G401 (cell line): ENCODE measurements around the gene VIPR1. TPM values are rescaled to one million over a fixed set of nuclear protein-coding genes. Genes with fewer than 3 reads are reported as not detected.

Experiments used
- DNase-seq: peaks from one replicate; pipeline ENCODE4 v3.0.0-alpha.2; 2015; ENCODE audit warnings: low spot score
- in situ Hi-C: cut with HindIII; loops from 2 replicates; pipeline ENCODE4 v1.10.0; 2016; ENCODE audit warnings: low sequenced_read_pairs, mixed read lengths
- total RNA-seq: library from RNA; depleted of rRNA; stranded (reverse); fragments of >200 nt; shearing (Covaris generic); gene quantifications from 2 replicates; pipeline ENCODE4 v1.2.3, GENCODE V29; 2014; rRNA removed

The VIPR1 gene, protein sequence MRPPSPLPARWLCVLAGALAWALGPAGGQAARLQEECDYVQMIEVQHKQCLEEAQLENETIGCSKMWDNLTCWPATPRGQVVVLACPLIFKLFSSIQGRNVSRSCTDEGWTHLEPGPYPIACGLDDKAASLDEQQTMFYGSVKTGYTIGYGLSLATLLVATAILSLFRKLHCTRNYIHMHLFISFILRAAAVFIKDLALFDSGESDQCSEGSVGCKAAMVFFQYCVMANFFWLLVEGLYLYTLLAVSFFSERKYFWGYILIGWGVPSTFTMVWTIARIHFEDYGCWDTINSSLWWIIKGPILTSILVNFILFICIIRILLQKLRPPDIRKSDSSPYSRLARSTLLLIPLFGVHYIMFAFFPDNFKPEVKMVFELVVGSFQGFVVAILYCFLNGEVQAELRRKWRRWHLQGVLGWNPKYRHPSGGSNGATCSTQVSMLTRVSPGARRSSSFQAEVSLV
- 0.14 TPM in 1 of 2 replicates, not detected in the other for total RNA-seq

DNA sequence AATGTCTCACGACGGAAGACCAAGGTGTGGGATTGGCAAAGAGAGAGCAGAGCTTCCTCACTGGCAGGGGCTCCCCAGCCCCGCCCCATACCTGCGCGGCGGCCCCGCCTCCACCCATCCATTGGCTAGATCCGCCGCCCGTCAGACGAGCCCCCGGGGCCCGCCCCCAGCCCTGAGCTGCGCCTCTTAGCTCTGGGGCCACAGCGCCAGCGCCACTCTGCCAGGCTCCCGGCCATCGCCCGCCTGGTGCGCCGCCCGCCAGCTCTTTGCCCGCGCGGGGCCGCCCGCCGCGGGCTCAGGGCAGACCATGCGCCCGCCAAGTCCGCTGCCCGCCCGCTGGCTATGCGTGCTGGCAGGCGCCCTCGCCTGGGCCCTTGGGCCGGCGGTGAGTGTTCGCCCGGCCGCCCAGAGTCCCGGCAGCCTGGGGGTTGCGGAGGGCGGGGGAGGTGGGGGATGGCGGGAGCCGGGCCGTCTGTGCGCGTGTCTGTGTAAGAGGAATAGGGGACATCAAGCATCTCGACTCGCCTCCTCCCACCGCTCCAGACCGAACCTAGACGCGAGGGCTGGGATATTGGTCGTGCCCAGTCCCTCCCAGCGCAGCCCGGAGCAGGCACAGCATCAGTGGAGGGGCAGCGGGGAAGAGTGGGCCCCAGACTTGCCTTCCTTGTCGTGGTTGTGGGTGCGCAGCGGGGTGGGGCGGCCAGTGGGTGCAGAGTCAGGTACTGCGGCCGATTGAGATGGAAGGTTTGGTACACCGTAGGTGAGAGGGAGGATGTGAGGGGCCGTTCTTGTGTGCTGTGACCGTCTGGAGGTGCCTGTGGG, at the start of gene VIPR1:
Gene VIPR1 (plus strand): TSS at position 215 of the 822 bp plus-strand sequence. CDS start 93 bp downstream, at position 308.
- in situ Hi-C loops = no loop called here
- peak; percentile 95 for DNase-seq

DNA sequence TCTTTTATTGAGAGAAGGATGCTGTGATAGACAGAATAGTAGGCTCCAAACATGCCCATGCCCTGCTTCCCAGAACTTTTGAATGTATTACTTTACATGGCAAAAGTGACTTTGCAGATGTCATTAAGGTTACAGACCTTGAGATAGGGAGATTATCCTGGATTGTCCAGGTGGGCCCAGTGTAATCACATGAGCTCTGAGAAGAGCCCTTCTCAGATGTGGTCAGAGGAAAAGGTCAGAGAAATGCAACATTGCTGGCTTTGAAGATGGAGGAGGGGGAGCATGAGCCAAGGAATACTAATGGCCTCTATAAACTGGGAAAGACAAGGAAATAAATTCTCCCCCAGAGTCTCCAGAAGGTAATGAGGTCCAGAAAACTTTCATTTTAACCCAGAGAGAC, 46.2 kb upstream of the VIPR1 start:
- DNase-seq = no peak
- in situ Hi-C loops = no loop called here

DNA sequence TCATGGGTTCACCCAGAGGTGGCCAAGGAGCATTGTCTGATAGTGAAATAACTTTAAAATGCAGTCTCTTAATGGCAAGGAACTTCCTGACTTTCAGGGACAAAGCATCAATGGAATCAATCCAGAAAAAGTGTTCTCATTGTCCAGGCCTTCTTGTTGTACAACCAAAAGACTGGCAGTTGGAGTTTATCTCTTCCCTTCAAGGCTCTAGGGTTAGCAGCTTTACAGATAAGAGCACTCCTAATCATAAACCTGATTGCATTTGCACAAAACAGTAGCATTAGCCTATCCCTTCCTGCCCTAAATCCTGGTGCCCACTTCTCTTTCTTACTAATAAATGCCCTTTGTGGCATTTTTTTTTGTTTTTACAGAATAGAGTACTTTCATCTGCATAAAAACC, 43.3 kb upstream of the VIPR1 start:
- DNase-seq = no peak
- in situ Hi-C loops = no loop called here

DNA sequence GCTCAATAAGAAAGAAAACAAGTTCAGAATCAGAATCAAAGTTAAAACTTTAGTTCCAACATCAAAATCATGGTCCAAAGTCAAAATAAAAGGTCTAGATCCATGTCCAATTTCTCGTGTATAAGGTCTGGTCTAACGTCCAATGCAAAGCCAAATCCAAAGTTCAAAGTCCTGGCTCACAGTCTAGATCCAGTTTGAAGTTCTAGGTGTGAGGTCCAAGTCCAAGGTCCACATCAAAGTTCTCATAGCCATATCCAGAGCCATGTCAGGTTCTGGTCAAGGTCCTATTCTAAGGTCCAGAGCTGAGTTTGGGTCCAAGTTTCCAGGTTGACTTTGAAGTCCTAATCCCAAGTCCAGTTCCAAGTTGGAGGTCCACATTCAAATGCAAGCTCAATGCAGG, 40.7 kb upstream of the VIPR1 start:
- in situ Hi-C loops = no loop called here
- no peak for DNase-seq

DNA sequence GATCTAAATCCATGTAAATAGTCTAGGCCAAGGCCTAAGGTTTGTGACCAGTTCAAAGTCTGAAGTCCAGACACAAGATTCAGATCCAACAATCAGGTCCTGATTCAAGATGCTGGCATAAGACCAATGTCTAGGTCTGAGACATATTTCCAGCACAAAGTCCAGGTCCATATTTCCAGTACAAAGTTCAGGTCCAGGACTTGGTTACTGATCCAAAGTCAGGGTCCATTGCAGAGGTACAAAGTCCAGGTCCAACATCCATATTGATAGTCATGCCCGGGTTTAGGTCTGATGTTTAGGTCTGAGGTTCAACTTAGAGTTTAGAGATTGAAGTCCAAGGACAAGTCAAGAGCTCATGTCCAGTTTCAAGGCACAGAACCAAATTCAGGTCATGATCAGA, 39.4 kb upstream of the VIPR1 start:
- in situ Hi-C loops = no loop called here
- DNase-seq = no peak

DNA sequence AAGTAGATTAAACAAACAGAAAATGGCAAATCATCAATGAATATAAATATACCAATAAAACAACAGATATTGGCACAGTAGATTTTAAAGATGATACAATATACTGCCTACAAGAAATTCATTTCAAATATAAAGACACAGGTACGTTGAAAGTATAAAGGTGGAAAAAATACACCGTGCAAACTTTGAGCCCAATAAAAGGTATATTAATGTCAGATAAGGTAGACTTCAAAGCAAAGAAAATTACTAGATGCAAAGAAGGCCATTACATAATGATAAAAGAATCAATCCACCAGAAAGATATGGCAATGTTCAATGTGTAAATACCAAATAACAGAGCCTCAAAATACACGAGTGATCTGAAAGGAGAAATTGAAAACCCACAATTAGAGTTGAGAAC, 34.3 kb upstream of the VIPR1 start:
- DNase-seq = no peak
- in situ Hi-C loops = no loop called here

DNA sequence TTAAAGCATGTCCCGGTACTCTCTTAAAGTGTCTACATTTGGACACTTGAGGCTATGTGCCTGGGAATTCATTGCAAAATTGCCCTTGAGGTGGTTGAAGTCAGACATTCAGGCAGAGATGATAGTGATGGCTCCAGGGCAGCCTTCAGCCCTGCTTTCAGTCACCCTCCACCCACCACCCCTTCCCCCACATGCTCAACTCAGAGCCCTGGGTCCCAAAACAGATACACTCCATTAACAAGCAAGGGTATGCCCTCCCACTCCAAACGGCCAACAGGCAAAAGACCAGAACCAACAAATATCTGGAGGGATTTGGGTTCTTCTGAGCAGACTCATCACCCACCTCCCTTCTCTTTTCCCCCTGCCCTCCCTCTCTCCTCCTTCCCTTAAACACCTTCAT, 29.9 kb upstream of the VIPR1 start:
- in situ Hi-C loops = no loop called here
- no peak for DNase-seq

DNA sequence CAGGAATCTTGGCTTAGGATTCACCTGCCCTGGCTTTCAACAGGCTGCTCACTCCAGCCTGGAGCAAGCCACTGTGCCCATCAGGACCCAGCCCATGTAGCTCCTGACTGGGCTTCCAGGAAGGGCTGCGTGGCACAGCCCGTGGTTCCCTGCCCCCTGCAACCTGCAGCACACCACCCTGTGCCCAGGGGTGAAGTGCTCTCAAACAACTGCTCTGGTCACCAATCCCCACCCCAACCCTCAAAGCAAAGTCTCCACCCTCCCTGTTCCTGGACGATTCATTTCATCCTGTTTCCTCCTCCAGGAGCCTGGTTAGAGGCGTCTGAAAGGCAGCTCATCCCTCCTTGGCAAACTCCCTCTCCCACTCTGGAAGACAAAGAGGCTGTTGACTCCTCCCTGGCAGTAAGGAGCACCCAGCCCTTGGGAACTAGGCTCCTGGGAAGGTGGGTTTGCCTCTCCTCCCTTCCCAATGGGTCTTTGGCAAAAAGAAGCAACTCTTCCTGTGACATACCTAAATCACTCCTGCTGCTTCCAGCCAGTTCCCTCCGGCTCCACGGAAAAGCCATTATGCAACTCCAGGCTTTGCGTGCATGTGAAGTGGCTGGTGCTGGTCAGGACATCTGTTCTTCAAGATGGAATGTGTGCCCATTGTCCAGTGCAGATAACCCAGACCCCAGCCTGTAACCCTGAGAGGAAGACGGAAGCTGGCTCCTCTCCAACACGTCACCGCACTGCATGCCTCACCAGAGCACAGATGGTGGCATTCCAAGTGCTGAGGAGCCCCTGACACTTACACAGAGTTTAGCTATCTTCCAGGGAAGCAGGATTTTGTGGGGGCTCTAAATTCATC, 29.1 kb upstream of the VIPR1 start:
- peak; percentile 37 for DNase-seq
- in situ Hi-C loops = no loop called here

DNA sequence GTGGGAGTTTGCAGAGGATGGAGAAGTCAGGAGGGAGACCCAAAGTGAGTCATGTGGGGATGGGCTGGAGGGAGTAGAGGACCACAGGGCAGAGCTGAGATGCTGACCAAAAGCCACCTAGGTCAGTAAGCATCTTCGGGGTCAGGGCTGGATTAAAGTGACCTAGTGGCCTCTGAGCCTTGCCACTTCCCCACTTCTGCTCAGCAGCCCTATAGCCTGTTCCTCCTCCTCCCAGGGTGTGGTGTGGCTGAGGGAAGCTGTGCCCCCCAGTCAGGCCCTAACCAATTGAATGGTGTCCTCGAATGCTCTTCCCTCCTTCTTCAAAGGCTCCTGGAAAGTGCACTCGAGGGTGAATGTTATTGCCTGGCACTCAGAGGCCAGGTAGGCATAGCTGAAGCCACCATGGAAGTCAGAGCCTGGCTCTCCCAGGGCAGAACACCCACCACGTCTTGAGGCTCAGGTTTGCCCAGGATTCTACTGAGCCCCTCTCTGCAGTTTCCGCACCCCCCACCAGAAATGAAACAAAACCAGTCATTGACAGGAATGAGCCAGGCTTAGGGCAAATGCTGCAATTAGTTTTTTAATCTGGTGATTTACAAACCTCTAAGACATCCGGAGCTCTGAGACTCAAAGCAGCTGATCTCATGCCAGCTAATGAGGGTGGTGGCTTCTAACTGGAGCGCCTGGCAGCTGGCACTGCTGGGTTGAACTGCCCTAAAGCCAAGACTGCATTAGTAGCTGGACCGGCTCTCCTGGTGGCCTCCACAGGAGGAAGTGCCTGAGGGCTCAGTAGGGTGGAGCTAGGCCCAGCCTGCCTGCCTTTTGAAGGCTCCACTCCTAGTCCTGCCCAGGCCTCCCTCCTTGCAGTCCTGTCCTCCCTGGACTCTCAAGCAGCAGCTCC, 26.0 kb upstream of the VIPR1 start:
- in situ Hi-C loops = no loop called here
- DNase-seq = no peak

DNA sequence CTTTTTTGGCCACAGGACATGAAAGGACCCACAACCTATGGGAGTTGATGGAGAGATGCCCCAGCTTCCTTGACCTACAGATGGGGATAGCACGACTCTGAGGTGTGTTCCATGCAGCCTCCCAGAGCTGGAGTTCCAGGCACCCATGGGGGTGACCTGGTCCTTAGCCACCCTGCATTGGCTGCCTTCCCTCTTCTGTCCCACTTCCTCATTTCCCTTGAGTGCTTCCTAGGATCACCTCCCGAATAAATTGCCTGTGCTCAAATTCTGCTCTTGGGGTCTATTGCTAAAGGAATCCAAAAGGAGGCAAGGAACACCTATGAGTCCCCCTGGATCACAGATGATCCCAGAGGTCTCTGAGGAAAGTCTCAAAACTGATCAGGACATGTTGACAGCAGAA, 24.7 kb upstream of the VIPR1 start:
- in situ Hi-C loops = no loop called here
- DNase-seq = no peak

DNA sequence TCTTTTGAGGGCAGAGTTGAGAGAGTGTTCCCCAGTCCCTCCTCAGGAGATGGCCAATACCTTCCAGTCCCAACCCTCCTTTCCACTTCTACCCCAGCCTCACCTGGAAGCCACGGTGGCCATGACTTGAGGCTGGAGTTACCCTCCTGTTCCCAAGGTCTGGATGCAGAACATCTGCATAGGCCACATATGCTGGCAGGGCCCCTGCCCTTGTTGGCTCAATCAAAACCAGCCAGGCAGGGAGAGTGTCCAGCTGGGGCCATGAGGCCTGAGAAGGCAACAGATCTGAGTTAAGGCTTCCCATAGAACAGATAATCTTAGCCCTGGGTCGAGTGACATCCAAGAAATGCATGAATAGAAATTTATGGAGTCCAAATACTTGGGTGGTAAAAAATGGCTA, 23.6 kb upstream of the VIPR1 start:
- in situ Hi-C loops = no loop called here
- no peak for DNase-seq

DNA sequence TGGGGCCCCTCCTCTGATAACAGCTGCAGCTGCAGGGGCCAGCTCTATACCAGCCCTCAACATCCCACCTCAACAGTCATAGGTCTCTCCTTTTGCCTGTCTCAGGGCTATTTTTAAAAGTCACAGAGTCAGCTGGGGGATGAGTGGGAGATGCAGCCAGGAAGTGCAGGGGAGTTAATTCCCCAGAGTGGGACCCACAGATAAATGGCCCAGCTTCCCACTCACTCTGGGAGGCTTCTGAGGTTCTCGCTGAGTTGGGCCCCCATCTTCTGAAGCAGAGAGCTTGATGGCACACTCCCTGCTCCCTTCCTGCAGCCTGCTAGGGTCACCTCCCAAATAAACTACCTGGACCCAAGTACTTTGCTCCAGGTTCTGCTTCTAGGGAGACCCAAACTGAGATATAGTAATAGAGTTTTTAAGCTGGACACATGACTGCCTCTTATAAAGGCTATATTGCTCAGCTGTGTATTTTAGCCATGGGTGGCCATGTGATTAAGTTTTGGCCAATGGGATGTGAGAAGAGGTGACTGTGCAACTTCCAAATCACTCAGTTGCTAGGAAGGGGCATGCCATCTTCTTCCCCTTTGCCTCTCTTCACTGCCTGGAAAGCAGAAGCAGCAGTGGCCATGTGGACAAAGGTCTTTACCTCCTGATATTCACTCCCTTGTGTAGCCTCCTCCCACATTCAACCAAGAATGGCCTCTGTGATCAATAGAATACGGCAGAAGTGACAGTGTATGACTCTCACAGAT, 15.5 kb upstream of the VIPR1 start:
- DNase-seq = no peak
- in situ Hi-C loops = no loop called here

DNA sequence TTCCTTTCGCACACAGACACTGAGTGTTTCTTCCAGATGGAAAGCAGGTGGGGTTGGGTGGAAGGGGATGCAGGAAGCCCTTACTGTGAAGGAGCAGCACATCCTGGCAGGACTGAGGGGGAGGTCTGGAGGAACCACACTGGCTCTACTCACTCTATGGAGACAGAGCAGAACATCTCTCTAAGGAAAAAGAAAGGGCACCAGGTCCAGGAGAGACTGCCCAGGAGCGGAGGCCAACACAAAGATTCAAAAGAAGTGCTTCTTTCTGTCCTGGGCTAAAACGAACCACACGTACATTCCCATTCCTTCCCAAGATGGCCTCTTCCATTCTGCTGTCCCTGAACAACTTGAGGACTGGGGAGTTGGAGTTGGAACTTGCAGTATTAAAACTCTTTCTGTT, 13.8 kb upstream of the VIPR1 start:
- in situ Hi-C loops = no loop called here
- DNase-seq = no peak

DNA sequence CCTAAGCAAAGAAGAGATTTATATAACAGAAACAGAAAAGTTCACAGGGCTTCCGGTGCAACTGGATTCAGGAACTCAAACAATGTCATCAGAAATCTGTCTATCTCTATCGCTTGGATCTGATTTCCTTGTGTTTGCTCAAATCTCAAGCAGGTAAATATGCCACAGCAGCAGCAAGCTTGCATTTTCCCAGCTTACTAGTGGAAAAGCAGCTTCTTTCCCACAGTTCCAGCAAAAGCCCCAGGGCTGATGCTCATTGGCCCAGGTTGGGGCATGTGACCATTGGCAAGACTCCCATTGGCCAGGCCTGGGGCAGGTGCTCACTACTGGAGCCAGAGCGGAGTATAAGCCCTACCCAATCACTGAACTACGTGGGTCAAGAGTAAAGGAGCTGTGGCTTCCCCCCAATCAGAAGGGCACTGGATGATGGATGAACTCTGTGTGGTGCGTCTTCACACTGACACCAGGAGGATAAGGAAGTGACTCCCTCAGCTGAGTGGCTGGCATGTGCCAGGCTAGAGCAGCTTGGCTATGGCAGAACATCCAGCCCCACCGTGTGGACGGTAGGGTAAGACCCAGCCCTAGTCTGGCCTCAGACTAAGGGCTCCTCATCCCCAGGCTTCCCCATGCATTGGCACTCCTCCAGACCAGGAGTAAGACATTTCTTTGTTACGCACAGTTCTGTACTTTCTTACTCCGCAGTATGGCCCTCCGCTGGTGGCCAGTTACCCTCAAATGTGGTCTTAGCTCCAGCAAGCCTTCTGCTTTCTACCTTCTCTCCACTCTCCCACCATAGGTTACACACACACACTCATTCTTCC, 13.1 kb upstream of the VIPR1 start:
- in situ Hi-C loops = no loop called here
- no peak for DNase-seq

DNA sequence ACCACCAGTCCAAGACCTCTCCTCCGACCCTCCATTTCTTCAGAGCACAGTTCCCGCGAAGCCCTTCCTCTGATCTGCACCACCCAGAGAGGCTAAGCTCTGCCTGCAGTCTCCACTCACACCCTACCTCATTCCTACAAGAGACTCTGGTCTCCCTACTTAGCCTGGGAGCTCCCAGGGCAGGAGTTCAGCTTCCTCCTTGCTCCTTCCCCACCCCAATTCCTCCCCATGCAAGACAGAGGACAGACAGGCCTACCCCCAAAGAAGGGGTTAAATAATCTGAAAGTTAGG, 12.6 kb upstream of the VIPR1 start:
- no peak for DNase-seq
- in situ Hi-C loops = no loop called here

DNA sequence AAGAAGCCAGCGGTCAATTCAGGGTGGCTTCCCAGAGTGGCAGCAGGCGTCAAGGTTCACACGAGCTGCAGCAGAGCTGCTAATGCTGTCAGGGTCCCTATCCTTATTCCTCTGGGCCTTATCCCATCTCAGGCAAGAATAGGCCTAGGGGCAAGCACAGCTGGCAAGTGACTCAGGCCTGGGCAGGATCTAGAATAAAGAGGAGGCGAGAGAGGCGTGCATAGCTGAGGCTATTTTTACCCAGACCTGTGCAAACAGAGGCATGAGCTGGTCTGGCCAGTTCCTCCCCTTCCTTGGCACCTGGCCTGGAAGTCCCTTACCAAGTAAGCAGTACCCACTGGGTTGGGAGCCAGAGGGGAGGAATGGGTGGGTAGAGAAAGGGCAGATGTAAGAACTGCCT, 12.2 kb upstream of the VIPR1 start:
- in situ Hi-C loops = no loop called here
- DNase-seq = no peak

DNA sequence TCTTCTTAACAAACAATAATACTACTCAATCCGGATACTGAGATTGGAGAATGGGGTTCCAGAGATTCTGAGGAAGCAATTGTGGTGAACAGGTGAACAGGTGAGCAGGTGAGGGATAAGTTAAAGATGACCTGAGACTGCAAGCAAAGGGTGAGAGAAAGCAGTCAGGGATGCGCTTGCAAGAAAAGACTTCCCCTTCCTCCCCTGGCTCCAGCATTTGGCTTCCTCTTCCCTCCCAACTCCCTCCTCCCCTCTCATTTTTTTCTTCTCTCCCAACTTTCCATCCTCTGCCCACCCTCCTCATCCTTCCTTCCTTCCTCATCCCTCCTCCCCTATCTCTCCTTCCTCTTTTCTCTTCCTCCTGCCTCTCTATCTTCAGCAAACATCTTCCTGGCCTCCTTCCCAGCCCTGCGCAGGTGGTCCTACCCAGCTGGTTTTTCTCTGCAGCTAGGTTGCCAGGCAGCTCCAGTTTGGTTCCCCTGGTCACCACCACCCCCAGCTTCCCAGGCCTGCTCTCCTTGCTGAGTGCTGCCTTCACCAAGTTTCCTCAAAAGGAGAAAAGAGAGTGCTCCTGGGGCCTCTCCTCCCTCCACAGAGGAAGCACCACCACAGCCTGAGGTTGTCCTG, 10.4 kb upstream of the VIPR1 start:
- in situ Hi-C loops = no loop called here
- no peak for DNase-seq
